Measurements from ENCODE around the gene PPP4R1. TPM values are rescaled to one million over a fixed set of nuclear protein-coding genes. Genes with fewer than 3 reads are reported as not detected.

Gene PPP4R1
- total RNA-seq, 4 donors from 2014 or later: 27.7 to 48.3 (median 32.0) TPM

- Histone ChIP-seq H3K4me1 (no peaks in the 10 kb centered on the region), H3K9me3 (no peaks in the 10 kb centered on the region), H3K27me3 (no peaks in the 10 kb centered on the region), H3K36me3 (peaks cover 3 to 44% of the 10 kb centered on the region in 2 donors), H3K27ac (no peak overlapping the region), H3K4me3 (no peak overlapping the region)
- in situ Hi-C loops (cut with MboI; ENCODE audit: low sequenced_read_pairs in 4 of 4) (no loop called here), intact Hi-C loops (cut with DNase I; ENCODE audit: low total_unique reads) (no loop called here)
- TF ChIP-seq POLR2A (IDR thresholded peaks at IDR 0.05) (no peak), CTCF (IDR thresholded peaks at IDR 0.05 in 4 of 5, conservative IDR thresholded peaks at IDR 0.05 in 1 of 5) (no peak)
- no peak for ATAC-seq
- no peak for DNase-seq
These were observed 69.3 kb downstream of the PPP4R1 start for GRCh38 chr18:9545029-9545428.

GRCh38 chr18:9542924-9543323, 71.4 kb downstream of the PPP4R1 start:
- H3K27ac ChIP-seq: no peak overlapping the region
- no peaks in the 10 kb centered on the region for H3K9me3 ChIP-seq
- no peaks in the 10 kb centered on the region for H3K27me3 ChIP-seq
- no peaks in the 10 kb centered on the region for H3K4me1 ChIP-seq
- ATAC-seq: no peak
- TF ChIP-seq CTCF (IDR thresholded peaks at IDR 0.05 in 4 of 5, conservative IDR thresholded peaks at IDR 0.05 in 1 of 5) (no peak), POLR2A (IDR thresholded peaks at IDR 0.05) (no peak)
- no peak overlapping the region for H3K4me3 ChIP-seq
- intact Hi-C loops (cut with DNase I; ENCODE audit: low total_unique reads): no loop called here
- H3K36me3 ChIP-seq: peaks cover 3 to 26% of the 10 kb centered on the region in 2 donors
- DNase-seq: no peak
- in situ Hi-C loops (cut with MboI; ENCODE audit: low sequenced_read_pairs in 4 of 4): no loop called here

GRCh38 chr18:9539938-9540337, 74.4 kb downstream of the PPP4R1 start:
- Histone ChIP-seq H3K36me3 (peaks cover 0 to 24% of the 10 kb centered on the region in 2 donors), H3K9me3 (no peaks in the 10 kb centered on the region), H3K4me1 (no peaks in the 10 kb centered on the region), H3K4me3 (no peak overlapping the region), H3K27ac (no peak overlapping the region), H3K27me3 (no peaks in the 10 kb centered on the region)
- in situ Hi-C loops (cut with MboI; ENCODE audit: low sequenced_read_pairs in 4 of 4): no loop called here
- ATAC-seq: no peak
- DNase-seq: no peak
- intact Hi-C loops (cut with DNase I; ENCODE audit: low total_unique reads): no loop called here
- TF ChIP-seq CTCF (IDR thresholded peaks at IDR 0.05 in 4 of 5, conservative IDR thresholded peaks at IDR 0.05 in 1 of 5): no peak
- TF ChIP-seq POLR2A (IDR thresholded peaks at IDR 0.05): no peak

GRCh38 chr18:9539283-9539682, 75.1 kb downstream of the PPP4R1 start:
- Histone ChIP-seq H3K27ac (no peak overlapping the region), H3K4me1 (no peaks in the 10 kb centered on the region), H3K27me3 (no peaks in the 10 kb centered on the region), H3K36me3 (peaks cover 0 to 30% of the 10 kb centered on the region in 2 donors), H3K4me3 (no peak overlapping the region), H3K9me3 (no peaks in the 10 kb centered on the region)
- intact Hi-C loops (cut with DNase I; ENCODE audit: low total_unique reads) (no loop called here), in situ Hi-C loops (cut with MboI; ENCODE audit: low sequenced_read_pairs in 4 of 4) (no loop called here)
- ATAC-seq (no peak), DNase-seq (no peak)
- no peak for TF ChIP-seq CTCF (IDR thresholded peaks at IDR 0.05 in 4 of 5, conservative IDR thresholded peaks at IDR 0.05 in 1 of 5)
- no peak for TF ChIP-seq POLR2A (IDR thresholded peaks at IDR 0.05)

- no peaks in the 10 kb centered on the region for H3K4me1 ChIP-seq
- intact Hi-C loops (cut with DNase I; ENCODE audit: low total_unique reads) (no loop called here), in situ Hi-C loops (cut with MboI; ENCODE audit: low sequenced_read_pairs in 4 of 4) (no loop called here)
These were observed 76.7 kb downstream of the PPP4R1 start for GRCh38 chr18:9537677-9538076.

More at GRCh38 chr18:9537677-9538076, 76.7 kb downstream of the PPP4R1 start:
- no peaks in the 10 kb centered on the region for H3K27me3 ChIP-seq
- TF ChIP-seq POLR2A (IDR thresholded peaks at IDR 0.05) (no peak), CTCF (IDR thresholded peaks at IDR 0.05 in 4 of 5, conservative IDR thresholded peaks at IDR 0.05 in 1 of 5) (no peak)
- no peak overlapping the region for H3K4me3 ChIP-seq
- ATAC-seq (no peak), DNase-seq (no peak)
- H3K36me3 ChIP-seq: peaks cover 0 to 46% of the 10 kb centered on the region in 2 donors
- no peak overlapping the region for H3K27ac ChIP-seq
- no peaks in the 10 kb centered on the region for H3K9me3 ChIP-seq

Data from gastrocnemius medialis (tissue), 4 donors.